GM10266 (cell line): ENCODE results near the gene BORCS5.

Experiments
- DNase-seq: peaks from one replicate; pipeline ENCODE4 v3.0.0; 2012; ENCODE audit errors: extremely low spot score
- TF ChIP-seq, protein P1 (sequence below): IDR thresholded peaks from 2 replicates; pipeline ENCODE4 v1.5.1; 2012; ENCODE audit warnings: mild to moderate bottlenecking, low read depth; ENCODE audit not compliant: control insufficient read depth, insufficient read depth; ENCODE audit errors: missing control alignments

BORCS5 gene

DNA sequence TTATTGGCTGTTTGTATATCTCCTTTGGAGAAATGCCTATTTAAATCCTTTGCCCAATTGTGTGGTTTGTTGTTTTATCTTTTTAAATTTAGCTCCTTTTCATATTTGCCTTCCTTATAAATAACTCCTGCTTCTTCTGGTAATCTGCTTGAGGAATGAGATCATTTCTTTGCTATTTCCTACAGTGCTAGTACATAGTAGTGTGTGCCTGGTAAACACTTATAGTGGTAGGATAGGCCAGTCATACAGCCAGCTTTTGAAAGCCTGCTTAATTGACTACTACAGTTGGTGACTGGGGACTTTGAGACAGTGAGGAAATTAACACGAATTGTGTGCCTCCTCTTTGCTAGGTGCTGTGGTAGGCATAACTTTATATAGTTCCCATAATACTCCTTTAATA, 68.7 kb downstream of the BORCS5 start:
- TF ChIP-seq, protein P1, sequence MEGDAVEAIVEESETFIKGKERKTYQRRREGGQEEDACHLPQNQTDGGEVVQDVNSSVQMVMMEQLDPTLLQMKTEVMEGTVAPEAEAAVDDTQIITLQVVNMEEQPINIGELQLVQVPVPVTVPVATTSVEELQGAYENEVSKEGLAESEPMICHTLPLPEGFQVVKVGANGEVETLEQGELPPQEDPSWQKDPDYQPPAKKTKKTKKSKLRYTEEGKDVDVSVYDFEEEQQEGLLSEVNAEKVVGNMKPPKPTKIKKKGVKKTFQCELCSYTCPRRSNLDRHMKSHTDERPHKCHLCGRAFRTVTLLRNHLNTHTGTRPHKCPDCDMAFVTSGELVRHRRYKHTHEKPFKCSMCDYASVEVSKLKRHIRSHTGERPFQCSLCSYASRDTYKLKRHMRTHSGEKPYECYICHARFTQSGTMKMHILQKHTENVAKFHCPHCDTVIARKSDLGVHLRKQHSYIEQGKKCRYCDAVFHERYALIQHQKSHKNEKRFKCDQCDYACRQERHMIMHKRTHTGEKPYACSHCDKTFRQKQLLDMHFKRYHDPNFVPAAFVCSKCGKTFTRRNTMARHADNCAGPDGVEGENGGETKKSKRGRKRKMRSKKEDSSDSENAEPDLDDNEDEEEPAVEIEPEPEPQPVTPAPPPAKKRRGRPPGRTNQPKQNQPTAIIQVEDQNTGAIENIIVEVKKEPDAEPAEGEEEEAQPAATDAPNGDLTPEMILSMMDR: no peak
- DNase-seq: no peak

DNA sequence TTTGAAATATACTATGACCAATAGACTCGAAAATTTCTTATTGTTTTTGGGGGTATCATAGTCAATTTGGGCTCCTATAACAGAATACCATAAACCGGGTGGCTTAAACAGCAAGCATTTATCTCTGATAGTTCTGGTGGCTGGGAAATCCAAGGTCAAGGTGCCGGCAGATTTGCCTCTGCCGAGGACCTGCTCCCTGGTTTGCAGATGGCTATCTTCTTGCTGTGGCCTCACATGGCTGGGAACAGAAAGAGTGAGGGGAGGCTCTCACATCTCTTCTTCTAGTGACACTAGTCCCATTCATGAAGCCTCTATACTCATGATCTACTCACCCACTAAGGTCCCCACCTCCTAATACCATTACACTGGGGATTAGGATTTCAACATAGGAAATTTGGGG, 70.7 kb downstream of the BORCS5 start:
- TF ChIP-seq, protein P1: no peak
- DNase-seq: no peak

DNA sequence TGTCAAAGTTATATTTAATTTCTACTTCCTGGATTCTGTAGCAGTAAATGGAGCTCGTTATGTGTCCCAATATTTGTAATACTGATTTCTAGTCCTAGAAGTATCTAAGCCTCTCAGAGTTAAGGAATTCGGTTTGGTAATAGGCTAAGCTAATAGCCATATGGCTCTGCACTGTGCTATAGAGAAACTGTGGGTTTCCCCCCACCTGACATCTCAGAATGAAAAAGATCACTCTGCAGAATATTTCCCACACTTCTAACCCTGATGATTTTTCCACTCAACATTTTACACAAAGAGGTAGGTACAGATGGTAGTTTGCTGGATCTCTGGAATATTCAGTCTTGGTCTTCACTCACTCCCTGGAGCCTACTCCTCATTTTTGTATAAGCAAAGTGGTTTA, 71.2 kb downstream of the BORCS5 start:
- TF ChIP-seq, protein P1: no peak
- no peak for DNase-seq

DNA sequence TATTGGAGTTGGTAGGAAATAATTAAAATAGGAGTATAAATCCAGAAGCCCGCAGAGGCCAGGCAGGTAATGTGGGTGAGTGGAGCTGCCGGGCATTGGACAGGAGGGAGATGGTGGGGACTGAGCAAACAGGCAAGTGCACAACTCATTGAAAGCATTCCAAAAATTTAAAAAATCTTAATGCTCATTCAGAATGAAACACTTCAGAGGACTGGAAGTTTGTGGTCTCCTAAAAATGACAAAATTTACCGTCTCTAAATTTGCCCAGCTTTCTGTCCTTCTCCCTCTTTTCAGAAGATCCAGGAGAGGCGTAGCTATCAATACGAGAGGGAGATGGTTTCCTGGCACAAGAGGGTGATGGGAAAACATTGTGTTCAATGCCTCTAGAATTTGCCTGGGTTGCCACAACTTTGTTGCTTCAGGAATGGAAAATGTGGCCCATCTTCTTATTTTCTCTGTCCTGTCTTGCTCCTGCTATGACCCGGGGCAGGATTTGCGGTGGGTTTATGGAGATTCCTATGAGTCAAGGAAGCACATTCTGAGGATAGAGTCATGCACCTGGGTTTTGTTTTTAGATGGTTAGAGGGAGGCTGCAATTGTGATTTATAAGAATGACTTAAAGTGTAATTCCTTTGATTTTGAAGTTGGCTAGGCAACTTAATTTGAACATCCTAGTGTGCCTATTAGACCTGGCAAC, 72.2 kb downstream of the BORCS5 start:
- TF ChIP-seq, protein P1: no peak
- DNase-seq: no peak

DNA sequence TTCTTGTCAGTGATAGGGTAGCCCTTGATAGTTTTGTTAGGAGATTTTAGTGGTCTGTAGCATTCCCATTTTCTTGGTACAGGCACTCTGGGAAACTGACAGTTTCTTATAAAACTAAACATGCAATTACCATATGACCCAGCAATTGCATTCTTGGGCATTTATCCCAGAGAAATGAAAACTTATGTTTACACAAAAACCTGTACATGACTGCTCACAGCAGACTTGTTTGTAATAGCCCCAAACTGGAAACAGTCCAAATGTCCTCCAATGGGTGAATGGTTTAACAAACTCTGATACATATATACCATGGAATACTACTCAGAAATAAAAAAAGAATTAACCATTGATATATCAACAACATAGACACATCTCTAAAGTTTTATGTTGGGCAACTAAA, 75.5 kb downstream of the BORCS5 start:
- no peak for DNase-seq

DNA sequence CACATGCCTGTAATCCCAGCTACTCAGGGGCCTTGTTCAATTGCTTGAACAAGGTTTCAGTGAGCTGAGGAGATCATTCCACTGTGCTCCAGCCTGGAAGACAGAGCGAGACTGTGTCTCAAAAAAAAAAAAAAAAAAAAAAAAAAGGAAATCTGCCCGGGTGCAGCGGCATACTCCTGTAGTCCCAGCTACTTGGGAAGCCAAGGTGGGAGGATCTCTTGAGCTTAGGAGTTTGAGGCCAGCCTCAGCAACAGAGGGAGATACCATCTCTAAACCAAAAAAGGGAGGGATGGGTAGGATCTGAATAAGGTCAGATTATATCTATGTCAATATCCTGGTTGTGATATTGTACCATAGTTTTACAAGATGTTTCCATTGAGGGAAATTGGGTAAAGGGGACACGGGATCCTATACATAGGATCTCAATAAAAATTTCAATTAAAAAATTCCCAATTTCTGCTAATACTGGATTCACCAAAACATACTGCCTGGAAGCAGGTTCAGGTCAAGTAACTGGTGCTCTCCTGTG, 76.4 kb downstream of the BORCS5 start:
- no peak for DNase-seq
- TF ChIP-seq, protein P1: no peak

More for the DNA sequence above, 75.5 kb downstream of the BORCS5 start:
- TF ChIP-seq, protein P1: no peak

DNA sequence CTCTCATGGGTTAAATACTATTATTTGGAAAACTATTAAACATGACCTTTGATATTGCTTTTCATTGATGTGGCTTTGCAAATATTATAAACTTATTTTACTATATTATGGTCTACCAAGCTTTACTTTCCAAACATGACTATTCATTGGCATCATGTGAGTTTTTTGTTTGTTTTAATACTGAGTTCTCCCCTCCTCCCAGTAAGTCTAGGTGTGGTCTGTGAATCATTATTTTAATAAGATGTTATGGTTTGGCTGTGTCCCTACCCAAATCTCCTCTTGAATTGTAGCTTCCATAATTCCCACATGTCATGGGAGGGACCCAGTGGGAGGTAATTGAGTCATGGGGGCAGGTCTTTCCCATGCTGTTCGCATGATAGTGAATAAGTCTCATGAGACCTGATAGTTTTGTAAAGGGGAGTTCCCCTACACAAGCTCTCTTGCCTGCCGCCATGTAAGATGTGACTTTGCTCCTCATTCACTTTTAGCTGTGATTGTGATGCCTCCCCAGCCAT, 80.0 kb downstream of the BORCS5 start:
- DNase-seq: no peak
- TF ChIP-seq, protein P1: no peak
